HEK293 (cell line): ENCODE results near the gene ZNF529.

Source experiments
- AEBP2 ChIP-seq: fragments of 450-650 bp; formaldehyde crosslinking; IDR thresholded peaks from 2 replicates; pipeline ENCODE4 v1.5.1; 2016; ENCODE audit warnings: missing biosample characterization, missing genetic modification characterization, borderline replicate concordance
- ATF2 ChIP-seq: fragments of 450-650 bp; formaldehyde crosslinking; IDR thresholded peaks from 2 replicates; pipeline ENCODE4 v1.5.1; 2016; ENCODE audit warnings: missing biosample characterization, missing genetic modification characterization, low read depth
- HOXA7 ChIP-seq: sonication (generic); formaldehyde crosslinking; IDR thresholded peaks from 2 replicates; pipeline ENCODE4 v1.8.1; 2022; ENCODE audit warnings: missing genetic modification reagents, borderline replicate concordance
- MYNN ChIP-seq: fragments of 450-650 bp; formaldehyde crosslinking; IDR thresholded peaks from 2 replicates; pipeline ENCODE4 v1.5.1; 2016; ENCODE audit warnings: missing biosample characterization, missing genetic modification characterization, borderline replicate concordance
- PATZ1 ChIP-seq: fragments of 450-650 bp; formaldehyde crosslinking; IDR thresholded peaks from 2 replicates; pipeline ENCODE4 v1.5.1; 2016; ENCODE audit warnings: missing biosample characterization, missing genetic modification characterization
- REPIN1 ChIP-seq: fragments of 450-650 bp; formaldehyde crosslinking; IDR thresholded peaks from 2 replicates; pipeline ENCODE4 v1.5.1; 2017; ENCODE audit warnings: missing biosample characterization, missing genetic modification characterization, low read depth
- SETDB1 ChIP-seq: IDR thresholded peaks from one replicate; pipeline ENCODE4 v1.6.1; 2017; ENCODE audit warnings: mild to moderate bottlenecking, low read length, moderate library complexity, mixed read lengths; ENCODE audit not compliant: insufficient read length
- SP3 ChIP-seq: fragments of 450-650 bp; formaldehyde crosslinking; IDR thresholded peaks from 2 replicates; pipeline ENCODE4 v1.5.1; 2016; ENCODE audit warnings: missing biosample characterization, missing genetic modification characterization
- TSHZ1 ChIP-seq: fragments of 450-650 bp; formaldehyde crosslinking; IDR thresholded peaks from 2 replicates; pipeline ENCODE4 v1.5.1; 2016; ENCODE audit warnings: missing biosample characterization, missing genetic modification characterization, borderline replicate concordance
- ZBTB26 ChIP-seq: fragments of 450-650 bp; formaldehyde crosslinking; optimal IDR thresholded peaks from 2 replicates; pipeline ENCODE3; 2016; ENCODE audit warnings: missing biosample characterization, mild to moderate bottlenecking, missing genetic modification characterization
- ZNF19 ChIP-seq: fragments of 450-650 bp; formaldehyde crosslinking; IDR thresholded peaks from 2 replicates; pipeline ENCODE4; 2016; ENCODE audit warnings: missing biosample characterization, missing genetic modification characterization, low read depth
- ZNF2 ChIP-seq: fragments of 450-650 bp; formaldehyde crosslinking; IDR thresholded peaks from 2 replicates; pipeline ENCODE4 v1.5.1; 2016; ENCODE audit warnings: missing biosample characterization, missing genetic modification characterization
- ZNF426 ChIP-seq: fragments of 450-650 bp; formaldehyde crosslinking; IDR thresholded peaks from 2 replicates; pipeline ENCODE4 v1.5.1; 2017; ENCODE audit warnings: missing biosample characterization, missing genetic modification characterization, mild to moderate bottlenecking, inconsistent platforms, moderate library complexity
- ZNF518A ChIP-seq: fragments of 450-650 bp; formaldehyde crosslinking; conservative IDR thresholded peaks from 2 replicates; pipeline ENCODE4 v1.5.1; 2016; ENCODE audit warnings: low read depth, missing biosample characterization, missing genetic modification characterization
- ZNF571 ChIP-seq: fragments of 450-650 bp; formaldehyde crosslinking; IDR thresholded peaks from 2 replicates; pipeline ENCODE4 v1.5.0; 2017; ENCODE audit warnings: missing biosample characterization, missing genetic modification characterization
- ZNF585B ChIP-seq: fragments of 450-650 bp; formaldehyde crosslinking; IDR thresholded peaks from 2 replicates; pipeline ENCODE4 v1.5.1; 2016; ENCODE audit warnings: missing biosample characterization, missing genetic modification characterization
- ZNF624 ChIP-seq: fragments of 450-650 bp; formaldehyde crosslinking; IDR thresholded peaks from 2 replicates; pipeline ENCODE4 v1.5.1; 2017; ENCODE audit warnings: missing biosample characterization, missing genetic modification characterization
- ZNF639 ChIP-seq: fragments of 450-650 bp; formaldehyde crosslinking; IDR thresholded peaks from 2 replicates; pipeline ENCODE4 v1.5.1; 2016; ENCODE audit warnings: missing biosample characterization, missing genetic modification characterization

Gene ZNF529

GRCh38 chr19:36573020-36573894 is at the start of gene ZNF529 (continued):
- peak; percentile 98 for TF ChIP-seq ZNF518A (tag by site-specific recombination)
- TF ChIP-seq MYNN, result no peak
- no peak for TF ChIP-seq HOXA7 (CRISPR knock-in tag)
- TF ChIP-seq REPIN1 (tag by site-specific recombination), result peak; percentile 98
- TF ChIP-seq TSHZ1, result peak; percentile 81
- TF ChIP-seq ZNF571 (tag by site-specific recombination), result no peak
- TF ChIP-seq PATZ1 (tag by site-specific recombination), result peak; percentile 98
- TF ChIP-seq ZNF2 (tag by site-specific recombination), result peak; percentile 100
- peak; percentile 96 for TF ChIP-seq ZNF639 (tag by site-specific recombination)
- peak; percentile 81 for TF ChIP-seq ZNF585B
- TF ChIP-seq SP3 (tag by site-specific recombination), result peak; percentile 95
- peak; percentile 84 for TF ChIP-seq ZBTB26 (tag by site-specific recombination)
- peak; percentile 21; the same call in 1 of the 2 replicates for TF ChIP-seq AEBP2 (tag by site-specific recombination)
- TF ChIP-seq SETDB1, result no peak
- 0 out of 2 replicates have a peak, but pooled peaks have one; percentile 58 for TF ChIP-seq ZNF19 (tag by site-specific recombination)
- 0 out of 2 replicates have a peak, but pooled peaks have one; percentile 5 for TF ChIP-seq ZNF624 (tag by site-specific recombination)
- TF ChIP-seq ZNF426 (tag by site-specific recombination), result no peak
- TF ChIP-seq ATF2 (tag by site-specific recombination), result peak; percentile 99
